ES-I3 (cell line): Measurements from ENCODE around the gene BLACAT1.

Experiments
- H3K36me3 ChIP-seq: 2 replicates; pipeline ENCODE4 v1.6.1; 2013; ENCODE audit warnings: mild to moderate bottlenecking, low read length, control low read depth, moderate library complexity; ENCODE audit not compliant: insufficient read depth
- H3K4me1 ChIP-seq: 2 replicates; pipeline ENCODE4 v1.6.1; 2013; ENCODE audit warnings: mild to moderate bottlenecking, control low read depth, low read length; ENCODE audit not compliant: insufficient read depth
- H3K9ac ChIP-seq: 2 replicates; pipeline ENCODE4 v1.6.1; 2013; ENCODE audit warnings: low read depth, mild to moderate bottlenecking, low read length, moderate library complexity
- H3K9me3 ChIP-seq: 2 replicates; pipeline ENCODE4 v1.6.1; 2013; ENCODE audit warnings: mild to moderate bottlenecking, low read length, moderate library complexity; ENCODE audit not compliant: control insufficient read depth, insufficient read depth

Gene BLACAT1

GRCh38 chr1:205476648-205477047 lies 20.8 kb upstream of the BLACAT1 start:
- Histone ChIP-seq H3K9ac (no peak overlapping the region), H3K4me1 (peaks cover 31% of the 10 kb centered on the region), H3K9me3 (peaks cover 8% of the 10 kb centered on the region), H3K36me3 (no peaks in the 10 kb centered on the region)

DNA sequence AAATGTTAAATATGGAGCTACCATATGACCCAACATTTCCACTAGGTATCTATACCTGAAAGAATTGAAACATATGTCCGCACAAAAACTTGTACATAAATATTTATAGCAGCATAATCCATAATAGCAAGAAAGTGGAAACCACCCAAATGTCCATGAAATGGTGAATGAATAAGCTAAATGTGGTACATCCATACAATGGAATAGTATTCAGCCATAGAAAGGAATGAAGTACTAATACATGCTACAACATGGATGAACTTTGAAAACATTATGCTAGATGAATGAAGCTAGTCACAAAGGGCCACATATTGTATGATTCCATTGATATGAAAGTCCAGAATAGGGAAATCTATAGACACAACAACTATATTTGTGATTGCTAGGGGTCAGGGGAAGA lies 20.0 kb upstream of the BLACAT1 start:
- no peaks in the 10 kb centered on the region for H3K36me3 ChIP-seq
- no peak overlapping the region for H3K9ac ChIP-seq
- H3K4me1 ChIP-seq = peaks cover 24% of the 10 kb centered on the region
- peaks cover 8% of the 10 kb centered on the region for H3K9me3 ChIP-seq

DNA sequence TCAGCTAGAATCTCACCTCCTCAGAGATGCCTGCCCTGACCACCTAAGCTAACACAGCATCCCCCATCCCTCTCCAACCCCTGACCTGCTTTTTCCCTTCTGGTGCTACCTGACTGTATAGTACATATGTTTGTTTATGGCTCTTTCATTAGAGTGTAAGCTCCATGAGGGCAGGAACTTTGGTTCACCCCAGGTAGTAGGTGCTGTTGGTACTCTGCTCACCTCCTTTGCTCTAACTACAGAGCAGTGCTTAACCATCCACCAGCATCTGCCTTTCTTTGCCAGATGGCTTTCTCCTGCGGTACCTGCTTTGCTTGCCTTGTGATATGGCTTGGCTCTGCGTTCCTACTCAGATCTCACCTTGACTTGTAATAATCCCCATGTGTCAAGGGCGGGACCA lies 18.7 kb upstream of the BLACAT1 start:
- Histone ChIP-seq H3K9ac (no peak overlapping the region), H3K9me3 (peaks cover 8% of the 10 kb centered on the region), H3K36me3 (no peaks in the 10 kb centered on the region), H3K4me1 (peaks cover 24% of the 10 kb centered on the region)

GRCh38 chr1:205473966-205474365 lies 18.1 kb upstream of the BLACAT1 start:
- Histone ChIP-seq H3K36me3 (no peaks in the 10 kb centered on the region), H3K4me1 (peaks cover 24% of the 10 kb centered on the region), H3K9me3 (peaks cover 8% of the 10 kb centered on the region), H3K9ac (no peak overlapping the region)

DNA sequence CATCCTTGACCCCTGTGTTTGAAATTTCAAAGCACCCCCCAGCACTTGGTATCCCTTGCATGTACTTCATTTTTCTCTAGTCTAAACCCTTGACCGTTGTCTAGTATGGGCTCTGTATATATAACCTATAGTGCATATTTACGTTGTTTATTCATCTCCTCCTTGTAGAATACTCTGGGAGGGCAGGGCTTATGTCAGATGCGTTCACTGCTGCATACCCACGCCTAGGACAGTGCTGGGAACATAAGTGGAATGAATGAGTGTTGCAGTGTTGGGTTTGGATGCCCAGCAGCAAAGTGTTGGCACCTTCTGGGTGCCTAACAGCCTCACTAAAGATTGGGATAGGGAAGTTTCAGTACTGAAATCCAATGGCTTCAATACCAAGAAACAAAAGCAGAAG lies 17.6 kb upstream of the BLACAT1 start:
- Histone ChIP-seq H3K9ac (no peak overlapping the region), H3K36me3 (no peaks in the 10 kb centered on the region), H3K4me1 (peaks cover 24% of the 10 kb centered on the region), H3K9me3 (peaks cover 8% of the 10 kb centered on the region)

GRCh38 chr1:205472737-205473441 lies 17.0 kb upstream of the BLACAT1 start:
- Histone ChIP-seq H3K4me1 (peaks cover 22% of the 10 kb centered on the region), H3K9me3 (peaks cover 8% of the 10 kb centered on the region), H3K36me3 (no peaks in the 10 kb centered on the region), H3K9ac (peak overlapping the region; percentile 28; the same call in 1 of the 2 replicates)

DNA sequence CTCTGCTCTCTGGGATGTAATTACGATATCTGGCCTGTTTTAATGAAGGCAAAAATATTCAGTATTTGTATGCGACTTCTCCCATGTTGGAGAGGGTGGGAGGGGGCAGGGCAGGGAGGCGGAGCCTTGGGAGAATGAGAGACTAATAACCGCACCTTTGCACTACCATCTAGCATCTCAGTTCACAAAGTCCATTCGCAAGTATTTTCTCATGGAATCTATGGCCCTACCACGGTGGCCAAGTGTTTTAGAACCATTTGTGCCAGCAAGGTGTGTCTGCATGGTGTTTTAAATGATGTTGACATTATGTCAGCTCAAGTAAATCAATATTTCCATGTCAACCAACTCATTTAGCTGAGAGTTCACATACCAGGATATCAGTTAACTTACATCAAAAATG lies 14.3 kb upstream of the BLACAT1 start:
- Histone ChIP-seq H3K9me3 (no peaks in the 10 kb centered on the region), H3K4me1 (peaks cover 5% of the 10 kb centered on the region), H3K36me3 (no peaks in the 10 kb centered on the region), H3K9ac (no peak overlapping the region)

DNA sequence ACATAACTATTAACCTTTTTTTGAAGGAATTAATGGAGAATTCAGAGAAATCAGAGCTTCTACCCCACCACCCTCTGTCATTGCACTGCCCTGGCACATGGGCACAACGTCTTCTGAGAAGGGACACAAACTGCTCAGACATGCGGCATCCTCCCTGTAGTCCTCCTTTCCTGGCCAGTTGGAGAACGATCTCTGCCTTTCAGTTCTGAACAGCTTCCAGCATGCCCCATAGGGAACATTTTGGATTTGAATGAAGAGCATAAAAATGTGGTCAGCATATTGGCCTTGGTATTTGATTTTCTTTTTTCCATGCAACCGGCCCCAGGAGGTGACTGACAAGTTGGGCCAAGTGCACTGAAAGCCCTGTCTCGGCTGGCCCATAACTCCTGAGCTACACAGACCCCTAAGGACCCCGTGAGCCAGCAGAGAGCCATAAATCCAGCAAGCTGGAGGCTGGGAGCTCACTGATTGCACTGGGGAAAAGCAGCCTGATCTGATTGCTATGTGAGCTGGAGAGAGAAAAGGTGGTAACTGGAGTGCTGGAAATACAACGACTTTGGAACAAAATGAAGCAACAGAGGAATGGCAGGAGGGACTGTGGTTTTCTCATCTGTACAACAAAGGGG lies 10.9 kb upstream of the BLACAT1 start:
- H3K9ac ChIP-seq = no peak overlapping the region
- H3K4me1 ChIP-seq = no peaks in the 10 kb centered on the region

GRCh38 chr1:205465392-205465791 lies 9.5 kb upstream of the BLACAT1 start:
- H3K9ac ChIP-seq = no peak overlapping the region

More for the DNA sequence above, 10.9 kb upstream of the BLACAT1 start:
- H3K36me3 ChIP-seq = no peaks in the 10 kb centered on the region
- H3K9me3 ChIP-seq = no peaks in the 10 kb centered on the region

DNA sequence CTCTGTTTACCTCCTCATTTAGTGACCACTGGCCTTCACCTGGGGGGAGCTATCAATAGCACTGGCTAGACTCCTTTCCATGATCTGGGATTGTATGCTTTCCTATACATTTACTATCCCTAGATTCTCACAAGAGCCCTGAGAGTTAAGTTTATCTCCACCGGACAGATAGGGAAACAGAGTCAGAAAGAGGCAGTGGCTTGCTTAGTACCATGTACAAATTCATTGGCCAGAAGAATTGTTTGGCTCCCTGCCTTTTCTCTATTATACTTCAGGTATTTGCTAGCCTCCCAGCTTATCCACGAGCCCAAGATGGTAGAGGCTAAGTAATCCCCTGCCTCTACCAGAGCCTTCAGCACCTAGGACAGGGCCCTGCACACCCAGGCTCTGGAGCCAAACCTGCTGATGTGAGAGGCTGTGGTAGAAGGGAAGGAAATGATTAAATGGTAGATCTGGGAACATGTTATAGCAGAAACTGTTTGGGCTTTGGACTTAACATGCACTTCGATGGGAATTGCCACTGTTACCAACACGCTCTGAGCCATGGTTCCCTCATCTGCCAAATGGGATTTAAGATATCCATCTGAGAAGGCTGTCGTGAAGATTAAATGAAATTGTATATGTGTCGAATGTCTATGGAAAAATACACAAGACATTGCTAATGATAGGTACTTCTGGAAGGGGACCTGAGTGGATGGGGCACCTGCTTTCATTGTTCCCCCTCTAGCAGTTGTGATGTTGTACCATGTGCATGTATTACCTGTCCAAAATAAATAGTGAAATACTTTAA lies 3.1 kb upstream of the BLACAT1 start:
- Histone ChIP-seq H3K36me3 (no peaks in the 10 kb centered on the region), H3K9ac (no peak overlapping the region), H3K4me1 (peaks cover 6% of the 10 kb centered on the region), H3K9me3 (no peaks in the 10 kb centered on the region)

More at GRCh38 chr1:205465392-205465791, 9.5 kb upstream of the BLACAT1 start:
- Histone ChIP-seq H3K4me1 (no peaks in the 10 kb centered on the region), H3K9me3 (no peaks in the 10 kb centered on the region), H3K36me3 (no peaks in the 10 kb centered on the region)

GRCh38 chr1:205456868-205457745 lies 1.3 kb upstream of the BLACAT1 start:
- peak overlapping the region; percentile 80 for H3K9ac ChIP-seq
- peaks cover 21% of the 10 kb centered on the region for H3K4me1 ChIP-seq
- H3K36me3 ChIP-seq = peaks cover 2% of the 10 kb centered on the region; the same call in 1 of the 2 replicates
- no peaks in the 10 kb centered on the region for H3K9me3 ChIP-seq

GRCh38 chr1:205456383-205456867 lies 580 bp upstream of the BLACAT1 start:
- peaks cover 2% of the 10 kb centered on the region; the same call in 1 of the 2 replicates for H3K36me3 ChIP-seq
- peak overlapping the region; percentile 80 for H3K9ac ChIP-seq
- H3K4me1 ChIP-seq = peaks cover 26% of the 10 kb centered on the region
- H3K9me3 ChIP-seq = no peaks in the 10 kb centered on the region

- H3K9ac ChIP-seq = peak overlapping the region; percentile 80; the same call in 1 of the 2 replicates
- peaks cover 37% of the 10 kb centered on the region for H3K4me1 ChIP-seq
- H3K36me3 ChIP-seq = peaks cover 2% of the 10 kb centered on the region; the same call in 1 of the 2 replicates
- no peaks in the 10 kb centered on the region for H3K9me3 ChIP-seq
These were observed 926 bp downstream of the BLACAT1 start for GRCh38 chr1:205454903-205455335.
